Panc1 (cell line): Measurements from ENCODE around the gene CBX2. TPM values are rescaled to one million over a fixed set of nuclear protein-coding genes. Genes with fewer than 3 reads are reported as not detected.

Experiments used
- ATAC-seq: fragments of 200-7000 bp; cut with Tn5 transposase; 2 replicates; pipeline ENCODE4 v1.9.1; 2020; ENCODE audit warnings: mild to moderate bottlenecking, moderate library complexity
- BruUV-seq: library from RNA; stranded (reverse); fragments of 400-500 nt; replicated peaks from 2 replicates; lab custom pipeline; 2021; lab: Mats Ljungman, UMichigan
- CTCF ChIA-PET: fragments of 300-600 bp; sonication (Branson Sonifier 250); formaldehyde crosslinking; loops from one replicate; lab custom pipeline; 2022; ENCODE audit warnings: antibody characterized with exemption; lab: Charles Lee
- POLR2A ChIA-PET: fragments of 300-600 bp; sonication (Branson Sonifier 250); formaldehyde crosslinking; loops from one replicate; lab custom pipeline; 2022; ENCODE audit warnings: antibody characterized with exemption; lab: Charles Lee
- DNase-seq: peaks from one replicate; pipeline ENCODE4 v3.0.0-alpha.2; 2010; ENCODE audit warnings: low read depth, low spot score
- H3K27ac ChIP-seq: 2 replicates; pipeline ENCODE4 v1.5.1; 2011; ENCODE audit warnings: mild to moderate bottlenecking, low read length, inconsistent platforms
- H3K27me3 ChIP-seq: fragments of 200-500 bp; sonication (Bioruptor generic); 2 replicates; pipeline ENCODE4 v1.6.0; 2014; ENCODE audit warnings: low read length, inconsistent platforms; ENCODE audit not compliant: control insufficient read depth, insufficient read depth
- H3K36me3 ChIP-seq: fragments of 200-500 bp; sonication (Bioruptor generic); 2 replicates; pipeline ENCODE4 v1.5.1; 2014; ENCODE audit warnings: inconsistent platforms, mild to moderate bottlenecking, low read length, moderate library complexity; ENCODE audit not compliant: control insufficient read depth, insufficient read depth
- H3K4me1 ChIP-seq: 2 replicates; pipeline ENCODE4 v1.5.1; 2011; ENCODE audit warnings: inconsistent platforms, mild to moderate bottlenecking, low read length, moderate library complexity; ENCODE audit not compliant: control insufficient read depth, insufficient read depth
- H3K4me3 ChIP-seq, 2 experiments: 2 replicates each; pipeline ENCODE4 v1.5.1; 2011 to 2012; ENCODE audit warnings: low read depth in 2 of 2, low read length in 2 of 2, mild to moderate bottlenecking in 2 of 2, inconsistent platforms in 1 of 2, moderate library complexity in 1 of 2
- H3K9me3 ChIP-seq: fragments of 200-500 bp; sonication (Bioruptor generic); 2 replicates; pipeline ENCODE4 v1.5.1; 2014; ENCODE audit warnings: low read depth, mild to moderate bottlenecking, inconsistent platforms, low read length, moderate library complexity; ENCODE audit not compliant: control insufficient read depth, insufficient read depth
- POLR2AphosphoS5 ChIP-seq: IDR thresholded peaks from 2 replicates; pipeline ENCODE4 v1.6.1; 2012; ENCODE audit warnings: mild to moderate bottlenecking, low read depth, low read length, moderate library complexity
- SIN3A ChIP-seq: IDR thresholded peaks from 2 replicates; pipeline ENCODE4 v1.6.1; 2012; ENCODE audit warnings: low read depth, mild to moderate bottlenecking, low read length, moderate library complexity, borderline replicate concordance; ENCODE audit not compliant: insufficient read depth
- TCF7L2 ChIP-seq: IDR thresholded peaks from 2 replicates; pipeline ENCODE4 v1.6.1; 2011; ENCODE audit warnings: mild to moderate bottlenecking, low read depth, low read length, inconsistent platforms
- in situ Hi-C: cut with HindIII; loops from 2 replicates; pipeline ENCODE4 v1.10.0; 2016; ENCODE audit warnings: low sequenced_read_pairs, low pct_unique_long_range_greater_than_20kb
- intact Hi-C: fragments of 100-400 bp; cut with micrococcal nuclease; formaldehyde crosslinking; loops from one replicate; pipeline ENCODE4 v1.10.0; 2022; ENCODE audit not compliant: unreplicated experiment
- total RNA-seq: library from RNA; stranded (reverse); gene quantifications from one replicate; pipeline ENCODE4 v1.2.1, GENCODE V29; 2021; ENCODE audit not compliant: unreplicated experiment
- TF ChIP-seq, protein P1 (sequence below): fragments of 450-650 bp; IDR thresholded peaks from 2 replicates; pipeline ENCODE4 v1.5.1; 2017; ENCODE audit warnings: mild to moderate bottlenecking
- TF ChIP-seq, protein P2 (sequence below), 2 experiments: IDR thresholded peaks; 2 replicates each; pipeline ENCODE4 v1.6.1; 2011 to 2012; ENCODE audit warnings: low read depth in 2 of 2, control low read depth in 1 of 2, low read length in 1 of 2, mild to moderate bottlenecking in 1 of 2, moderate library complexity in 1 of 2; ENCODE audit not compliant: insufficient read depth in 1 of 2

CBX2 gene
- total RNA-seq, 1 experiment from 2014 or later, result 9.0 TPM

DNA sequence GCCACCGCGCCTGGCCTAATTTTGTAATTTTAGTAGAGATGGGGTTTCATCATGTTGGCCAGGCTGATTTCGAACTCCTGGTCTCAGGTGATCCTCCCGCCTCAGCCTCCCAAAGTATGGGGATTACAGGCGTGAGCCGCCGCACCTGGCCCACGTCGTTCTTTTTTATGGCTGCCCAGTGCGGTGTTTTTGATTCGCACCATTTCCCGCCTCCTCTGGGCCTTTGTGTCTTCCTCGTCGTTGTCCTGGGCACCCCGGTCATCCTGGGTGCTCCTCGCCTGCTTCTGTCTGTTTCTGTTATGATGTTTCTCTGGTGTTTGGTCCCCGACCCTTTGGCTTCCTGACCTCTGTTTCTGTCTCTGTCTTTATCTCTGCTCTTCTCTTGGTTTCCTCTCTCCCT lies 46.3 kb downstream of the CBX2 start:
- no peak overlapping the region for H3K4me3 ChIP-seq
- no peaks in the 10 kb centered on the region for H3K27me3 ChIP-seq
- ChIA-PET CTCF (no interaction called here), POLR2A (no interaction called here)
- TF ChIP-seq, protein P1, sequence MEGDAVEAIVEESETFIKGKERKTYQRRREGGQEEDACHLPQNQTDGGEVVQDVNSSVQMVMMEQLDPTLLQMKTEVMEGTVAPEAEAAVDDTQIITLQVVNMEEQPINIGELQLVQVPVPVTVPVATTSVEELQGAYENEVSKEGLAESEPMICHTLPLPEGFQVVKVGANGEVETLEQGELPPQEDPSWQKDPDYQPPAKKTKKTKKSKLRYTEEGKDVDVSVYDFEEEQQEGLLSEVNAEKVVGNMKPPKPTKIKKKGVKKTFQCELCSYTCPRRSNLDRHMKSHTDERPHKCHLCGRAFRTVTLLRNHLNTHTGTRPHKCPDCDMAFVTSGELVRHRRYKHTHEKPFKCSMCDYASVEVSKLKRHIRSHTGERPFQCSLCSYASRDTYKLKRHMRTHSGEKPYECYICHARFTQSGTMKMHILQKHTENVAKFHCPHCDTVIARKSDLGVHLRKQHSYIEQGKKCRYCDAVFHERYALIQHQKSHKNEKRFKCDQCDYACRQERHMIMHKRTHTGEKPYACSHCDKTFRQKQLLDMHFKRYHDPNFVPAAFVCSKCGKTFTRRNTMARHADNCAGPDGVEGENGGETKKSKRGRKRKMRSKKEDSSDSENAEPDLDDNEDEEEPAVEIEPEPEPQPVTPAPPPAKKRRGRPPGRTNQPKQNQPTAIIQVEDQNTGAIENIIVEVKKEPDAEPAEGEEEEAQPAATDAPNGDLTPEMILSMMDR, result no peak
- no peak for TF ChIP-seq TCF7L2
- no peak for TF ChIP-seq SIN3A
- no peak for TF ChIP-seq POLR2AphosphoS5
- TF ChIP-seq, protein P2, sequence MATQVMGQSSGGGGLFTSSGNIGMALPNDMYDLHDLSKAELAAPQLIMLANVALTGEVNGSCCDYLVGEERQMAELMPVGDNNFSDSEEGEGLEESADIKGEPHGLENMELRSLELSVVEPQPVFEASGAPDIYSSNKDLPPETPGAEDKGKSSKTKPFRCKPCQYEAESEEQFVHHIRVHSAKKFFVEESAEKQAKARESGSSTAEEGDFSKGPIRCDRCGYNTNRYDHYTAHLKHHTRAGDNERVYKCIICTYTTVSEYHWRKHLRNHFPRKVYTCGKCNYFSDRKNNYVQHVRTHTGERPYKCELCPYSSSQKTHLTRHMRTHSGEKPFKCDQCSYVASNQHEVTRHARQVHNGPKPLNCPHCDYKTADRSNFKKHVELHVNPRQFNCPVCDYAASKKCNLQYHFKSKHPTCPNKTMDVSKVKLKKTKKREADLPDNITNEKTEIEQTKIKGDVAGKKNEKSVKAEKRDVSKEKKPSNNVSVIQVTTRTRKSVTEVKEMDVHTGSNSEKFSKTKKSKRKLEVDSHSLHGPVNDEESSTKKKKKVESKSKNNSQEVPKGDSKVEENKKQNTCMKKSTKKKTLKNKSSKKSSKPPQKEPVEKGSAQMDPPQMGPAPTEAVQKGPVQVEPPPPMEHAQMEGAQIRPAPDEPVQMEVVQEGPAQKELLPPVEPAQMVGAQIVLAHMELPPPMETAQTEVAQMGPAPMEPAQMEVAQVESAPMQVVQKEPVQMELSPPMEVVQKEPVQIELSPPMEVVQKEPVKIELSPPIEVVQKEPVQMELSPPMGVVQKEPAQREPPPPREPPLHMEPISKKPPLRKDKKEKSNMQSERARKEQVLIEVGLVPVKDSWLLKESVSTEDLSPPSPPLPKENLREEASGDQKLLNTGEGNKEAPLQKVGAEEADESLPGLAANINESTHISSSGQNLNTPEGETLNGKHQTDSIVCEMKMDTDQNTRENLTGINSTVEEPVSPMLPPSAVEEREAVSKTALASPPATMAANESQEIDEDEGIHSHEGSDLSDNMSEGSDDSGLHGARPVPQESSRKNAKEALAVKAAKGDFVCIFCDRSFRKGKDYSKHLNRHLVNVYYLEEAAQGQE (IDR thresholded peaks at IDR 0.05; ENCODE audit: insufficient read depth in 1 of 2, low read depth in 2 of 2, low read length in 1 of 2), result no peak
- no peak overlapping the region for H3K27ac ChIP-seq
- H3K9me3 ChIP-seq, result no peaks in the 10 kb centered on the region
- no TSS peak for BruUV-seq
- H3K36me3 ChIP-seq, result no peaks in the 10 kb centered on the region
- in situ Hi-C loops, result no loop called here
- H3K4me1 ChIP-seq, result peaks cover 7% of the 10 kb centered on the region
- DNase-seq, result no peak
- ATAC-seq, result no peak
- intact Hi-C loops, result no loop called here

DNA sequence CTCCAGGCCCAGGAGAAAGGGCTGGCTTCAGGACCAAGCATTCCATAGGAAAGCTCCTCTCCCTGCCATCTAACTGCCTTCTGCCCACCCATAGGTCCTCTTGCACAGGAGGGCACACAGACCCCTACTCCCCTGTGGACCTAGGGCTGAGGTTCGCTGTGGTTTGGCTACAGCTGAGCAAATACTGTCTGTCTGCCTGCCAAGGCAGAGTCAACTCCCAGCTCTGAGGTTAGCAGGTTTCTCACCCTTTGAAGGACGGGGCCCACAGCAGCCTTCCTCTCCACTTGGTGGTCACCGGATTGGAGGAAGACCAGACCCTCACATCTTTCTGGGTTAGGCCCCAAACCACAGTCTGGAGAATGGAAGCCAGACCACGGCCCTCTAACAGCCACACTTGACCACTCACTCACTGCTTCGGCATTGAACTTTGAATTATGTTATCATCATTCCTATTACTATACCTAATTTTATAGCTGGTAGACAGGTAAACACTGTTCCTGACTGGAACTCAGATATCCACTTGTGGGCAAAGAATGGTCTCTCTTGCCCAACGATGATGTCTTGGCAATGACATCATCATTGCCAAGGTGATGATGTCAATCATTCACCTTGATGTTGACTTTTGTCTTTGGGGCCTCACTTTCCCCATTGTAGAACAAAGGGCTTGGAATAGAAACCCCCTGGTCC lies 47.1 kb downstream of the CBX2 start:
- intact Hi-C loops (no loop called here), in situ Hi-C loops (no loop called here)
- Histone ChIP-seq H3K27ac (no peak overlapping the region), H3K27me3 (no peaks in the 10 kb centered on the region), H3K36me3 (no peaks in the 10 kb centered on the region), H3K4me3 (no peak overlapping the region), H3K4me1 (peaks cover 15% of the 10 kb centered on the region), H3K9me3 (no peaks in the 10 kb centered on the region)
- BruUV-seq, result no TSS peak
- TF ChIP-seq SIN3A (no peak), TCF7L2 (no peak), POLR2AphosphoS5 (no peak)
- TF ChIP-seq, protein P1, result no peak
- TF ChIP-seq, protein P2 (IDR thresholded peaks at IDR 0.05; ENCODE audit: insufficient read depth in 1 of 2, low read depth in 2 of 2, low read length in 1 of 2), result no peak
- DNase-seq, result no peak
- ATAC-seq, result no peak
- CTCF ChIA-PET, result no interaction called here
- POLR2A ChIA-PET, result no interaction called here
